Measurements from ENCODE around the gene CENPH. TPM values are rescaled to one million over a fixed set of nuclear protein-coding genes. Genes with fewer than 3 reads are reported as not detected.

Gene CENPH
- total and polyA plus RNA-seq, 2 of the 8 experiments (the other 6 are each of a cell fraction or from before 2014, with no cell fraction given), result 69.0 to 82.8 TPM

- TF ChIP-seq CREB1 (IDR thresholded peaks at IDR 0.05) (peak; percentile 44; the same call in 1 of the 2 replicates), NRF1 (IDR thresholded peaks at IDR 0.05; ENCODE audit: low read depth, low read length) (no peak), POLR2A (IDR thresholded peaks at IDR 0.05; ENCODE audit: control extremely low read depth in 1 of 2, low read depth in 2 of 2, low read length in 2 of 2) (peak; percentile 72 to 96), RNF2 (IDR thresholded peaks at IDR 0.05; ENCODE audit: borderline replicate concordance, low read depth, low read length, missing control alignments, poor library complexity, severe bottlenecking) (no peak), SIX5 (IDR thresholded peaks at IDR 0.05; ENCODE audit: low read depth, low read length) (no peak), SIN3A (conservative IDR thresholded peaks at IDR 0.05 in 1 of 2, IDR thresholded peaks at IDR 0.05 in 1 of 2; ENCODE audit: low read depth in 1 of 2, low read length in 2 of 2) (peak; percentile 49 to 71; a peak in 1 of 4 replicates), NANOG (IDR thresholded peaks at IDR 0.05; ENCODE audit: insufficient read depth, low read depth, low read length, poor library complexity, severe bottlenecking) (no peak), JUN (IDR thresholded peaks at IDR 0.05; ENCODE audit: low read depth, low read length) (no peak), USF2 (IDR thresholded peaks at IDR 0.05; ENCODE audit: low read length) (no peak), KDM5A (IDR thresholded peaks at IDR 0.05; ENCODE audit: low read length) (peak; percentile 60), KDM4A (IDR thresholded peaks at IDR 0.05; ENCODE audit: low read depth, low read length, severe bottlenecking) (peak; percentile 85), CTCF (IDR thresholded peaks at IDR 0.05; ENCODE audit: control extremely low read depth in 1 of 3, insufficient read depth in 1 of 3, low read depth in 1 of 3, low read length in 3 of 3) (peak in 1 of 3 experiments; percentile 5; a peak in 1 of 4 replicates), RXRA (IDR thresholded peaks at IDR 0.05; ENCODE audit: insufficient read depth, low read depth, low read length) (no peak), CBX8 (IDR thresholded peaks at IDR 0.05; ENCODE audit: borderline replicate concordance, low read depth, low read length) (no peak), RBBP5 (IDR thresholded peaks at IDR 0.05; ENCODE audit: borderline replicate concordance, low read depth, low read length) (peak; percentile 95), EZH2 (IDR thresholded peaks at IDR 0.05; ENCODE audit: low read depth, low read length, severe bottlenecking) (no peak), POLR2AphosphoS5 (IDR thresholded peaks at IDR 0.05; ENCODE audit: low read depth, low read length) (peak; percentile 87), TAF1 (IDR thresholded peaks at IDR 0.05; ENCODE audit: low read depth, low read length) (peak; percentile 87), KDM1A (IDR thresholded peaks at IDR 0.05; ENCODE audit: borderline replicate concordance, low read length) (no peak)
Measured at GRCh38 chr5:69217548-69218526, 28.5 kb downstream of the CENPH start (continued).

Measured in H1 (cell line).